Endothelial cell of umbilical vein (primary cell): Measurements from ENCODE around the gene CROCC. TPM values are rescaled to one million over a fixed set of nuclear protein-coding genes. Genes with fewer than 3 reads are reported as not detected.
"Not testable (repeated sequence)": the region's sequence is repeated elsewhere in the genome, so short reads cannot be mapped to it uniquely, and the experiment has no call there.

Experiments
- BruUV-seq: library from RNA; stranded (reverse); fragments of 400-500 nt; replicated peaks from 2 replicates; lab custom pipeline; 2021; lab: Mats Ljungman, UMichigan
- CTCF ChIA-PET: fragments of 300-600, 350-600 bp; sonication (Branson Sonifier 250); formaldehyde crosslinking; loops from one replicate; lab custom pipeline; 2021; ENCODE audit warnings: antibody characterized with exemption, inconsistent platforms; lab: Charles Lee
- POLR2A ChIA-PET: fragments of 300-600, 350-600 bp; sonication (Branson Sonifier 250); formaldehyde crosslinking; loops from one replicate; lab custom pipeline; 2021; ENCODE audit warnings: antibody characterized with exemption, inconsistent platforms; lab: Charles Lee
- DNase-seq: peaks from one replicate; pipeline ENCODE4 v3.0.0-alpha.2; 2011; ENCODE audit warnings: low read depth, low spot score
- FAIRE-seq: peaks from 2 replicates; lab custom pipeline; 2011; peaks lifted over from hg19 to GRCh38; lab: Jason Lieb, UNC
- H2AFZ ChIP-seq: 2 replicates; pipeline ENCODE4 v1.6.0; 2012; ENCODE audit warnings: low read depth, low read length, control low read depth, inconsistent platforms
- H3K27ac ChIP-seq: 2 replicates; pipeline ENCODE4 v1.5.1; 2011; ENCODE audit warnings: low read depth, mild to moderate bottlenecking, control low read depth, low read length, moderate library complexity; ENCODE audit not compliant: insufficient read depth
- H3K27me3 ChIP-seq, 2 experiments: 2 replicates each; pipeline versions ENCODE4 v1.6.0 to v1.6.1; 2011; ENCODE audit warnings: low read length in 2 of 2, mixed read lengths in 1 of 2; ENCODE audit not compliant: control insufficient read depth in 2 of 2, insufficient read depth in 2 of 2
- H3K36me3 ChIP-seq, 2 experiments: 2 replicates in 1 of 2; 3 replicates in 1 of 2; pipeline ENCODE4 v1.5.1; 2011; ENCODE audit warnings: low read length in 2 of 2, mild to moderate bottlenecking in 1 of 2, moderate library complexity in 1 of 2; ENCODE audit not compliant: control insufficient read depth in 2 of 2, insufficient read depth in 2 of 2; ENCODE audit errors: extremely low read depth in 1 of 2
- H3K4me1 ChIP-seq: 3 replicates; pipeline ENCODE4 v1.5.1; 2011; ENCODE audit warnings: mild to moderate bottlenecking, low read length; ENCODE audit not compliant: control insufficient read depth, insufficient read depth; ENCODE audit errors: extremely low read depth
- H3K4me2 ChIP-seq: 2 replicates; pipeline ENCODE4 v1.6.1; 2011; ENCODE audit warnings: low read length, control low read depth, mixed read lengths; ENCODE audit not compliant: insufficient read depth
- H3K4me3 ChIP-seq, 3 experiments: fragments of 200-600 bp in 1 of 3; sonication (generic), shearing (Covaris generic) in 1 of 3; replicated peaks in 1 of 3; 2 replicates each; pipeline ENCODE4 v1.5.1; 2011 to 2016; ENCODE audit warnings: control low read depth in 3 of 3, low read length in 3 of 3, mild to moderate bottlenecking in 2 of 3, inconsistent platforms in 1 of 3, low read depth in 1 of 3, moderate library complexity in 1 of 3; ENCODE audit not compliant: insufficient read depth in 1 of 3
- H3K79me2 ChIP-seq: 2 replicates; pipeline ENCODE4 v1.6.0; 2012; ENCODE audit warnings: low read length, inconsistent platforms; ENCODE audit not compliant: control insufficient read depth, insufficient read depth
- H3K9ac ChIP-seq: replicated peaks from 2 replicates; pipeline ENCODE3; 2011; ENCODE audit warnings: low read length, control low read depth; ENCODE audit not compliant: insufficient read depth; ENCODE audit errors: extremely low read depth
- H3K9me1 ChIP-seq: replicated peaks from 3 replicates; pipeline ENCODE4 v1.6.0; 2011; ENCODE audit warnings: mild to moderate bottlenecking, low read length; ENCODE audit not compliant: control insufficient read depth, insufficient read depth; ENCODE audit errors: extremely low read depth
- H3K9me3 ChIP-seq: replicated peaks from 2 replicates; pipeline ENCODE4 v1.5.1; 2012; ENCODE audit warnings: low read length, inconsistent platforms; ENCODE audit not compliant: control insufficient read depth, insufficient read depth
- H4K20me1 ChIP-seq: replicated peaks from 2 replicates; pipeline ENCODE3; 2011; ENCODE audit warnings: mild to moderate bottlenecking, low read length; ENCODE audit not compliant: control insufficient read depth, insufficient read depth; ENCODE audit errors: extremely low read depth
- MAX ChIP-seq: IDR thresholded peaks from 2 replicates; pipeline ENCODE4 v1.6.1; 2011; ENCODE audit not compliant: insufficient read depth, insufficient read length
- dilution Hi-C: fragments of 300-500 bp; cut with MboI; formaldehyde crosslinking; loops from one replicate; pipeline ENCODE4 v1.15.0; 2019; ENCODE audit warnings: low sequenced_read_pairs; ENCODE audit not compliant: extremely low pct_ligation_motif_present
- intact Hi-C: fragments of 100-400 bp; cut with micrococcal nuclease; formaldehyde crosslinking; loops from one replicate; pipeline ENCODE4 v1.10.0; 2022
- polyA plus RNA-seq, 4 experiments: library from polyadenylated mRNA; depleted of rRNA in 3 of 4; stranded (reverse) in 3 of 4; unstranded in 1 of 4; fragments of >200 nt; gene quantifications; 2 replicates each; pipeline versions ENCODE4 v1.2.1 to v1.2.3, GENCODE V29; 2011 to 2012; ENCODE audit warnings: missing spikeins in 1 of 4
- total RNA-seq: library from RNA; stranded (reverse); gene quantifications from 2 replicates; pipeline ENCODE4 v1.2.3, GENCODE V29; 2021

CROCC gene
- total and polyA plus RNA-seq, 2 donors (not counting 3 experiments of a cell fraction or from before 2014, with no cell fraction given) = 18.3 to 35.5 TPM

GRCh38 chr1:16944038-16944437 is 22.3 kb downstream of the CROCC start:
- Histone ChIP-seq H3K4me3 (no peak overlapping the region), H3K27me3 (no peaks in the 10 kb centered on the region), H2AFZ (no peak overlapping the region), H3K9me3 (no peaks in the 10 kb centered on the region), H3K27ac (no peak overlapping the region), H4K20me1 (no peaks in the 10 kb centered on the region), H3K9me1 (no peaks in the 10 kb centered on the region), H3K9ac (no peak overlapping the region), H3K4me2 (no peak overlapping the region), H3K4me1 (no peaks in the 10 kb centered on the region), H3K79me2 (no peaks in the 10 kb centered on the region), H3K36me3 (peaks cover 0 to 2% of the 10 kb centered on the region in 2 experiments)
- no TSS peak for BruUV-seq
- intact Hi-C loops = no loop called here
- DNase-seq = no peak
- CTCF ChIA-PET = no interaction called here
- TF ChIP-seq MAX = no peak
- POLR2A ChIA-PET = no interaction called here
- FAIRE-seq = no peak
- dilution Hi-C loops = no loop called here

- H2AFZ ChIP-seq, dilution Hi-C loops, H3K4me2 ChIP-seq, H3K27me3 ChIP-seq, H3K27ac ChIP-seq, intact Hi-C loops, DNase-seq, H3K4me3 ChIP-seq, H3K9ac ChIP-seq, FAIRE-seq, BruUV-seq, H4K20me1 ChIP-seq, H3K4me1 ChIP-seq, H3K9me1 ChIP-seq, H3K36me3 ChIP-seq, H3K9me3 ChIP-seq, POLR2A ChIA-PET, H3K79me2 ChIP-seq: not testable (repeated sequence)
- CTCF ChIA-PET = interaction anchor here (1.2 kb wide), 1 partner anchor 323 kb away, joined by 3 read pairs; no protein-coding TSS in a partner anchor
Observed at GRCh38 chr1:16945512-16945911, 23.8 kb downstream of the CROCC start.

GRCh38 chr1:16946185-16946584 is 24.5 kb downstream of the CROCC start:
- intact Hi-C loops, H3K9me1 ChIP-seq, H3K27ac ChIP-seq, BruUV-seq, H3K4me1 ChIP-seq, H2AFZ ChIP-seq, dilution Hi-C loops, POLR2A ChIA-PET, H3K36me3 ChIP-seq, H3K27me3 ChIP-seq, FAIRE-seq, H4K20me1 ChIP-seq, H3K4me3 ChIP-seq, H3K9ac ChIP-seq, H3K9me3 ChIP-seq, H3K4me2 ChIP-seq, H3K79me2 ChIP-seq, DNase-seq: not testable (repeated sequence)
- CTCF ChIA-PET = interaction anchor here (0.9 to 1.2 kb wide), 2 partner anchors 324 to 325 kb away, joined by 3 to 4 read pairs; no protein-coding TSS in a partner anchor
